ENCODE data around the gene BMX. TPM values are rescaled to one million over a fixed set of nuclear protein-coding genes. Genes with fewer than 3 reads are reported as not detected.

BMX gene
- polyA plus RNA-seq, 4 donors, result 1.4 to 8.6 (median 5.5) TPM

- Histone ChIP-seq H3K27ac (ENCODE audit: low read depth in 1 of 3, low read length in 2 of 3) (peak overlapping the region in 1 of 3 donors; percentile 93), H3K36me3 (ENCODE audit: control insufficient read depth in 3 of 3, insufficient read depth in 2 of 3, low read depth in 1 of 3, low read length in 3 of 3) (peaks cover 0 to 2% (median 2%) of the 10 kb centered on the region in 3 donors), H3K4me3 (ENCODE audit: low read depth in 1 of 3, low read length in 3 of 3) (peak overlapping the region in 2 of 3 donors; percentile 52 to 55), H3K4me1 (ENCODE audit: control insufficient read depth in 3 of 3, insufficient read depth in 2 of 3, low read depth in 1 of 3, low read length in 2 of 3) (no peaks in the 10 kb centered on the region), H3K9me3 (ENCODE audit: control insufficient read depth in 2 of 2, insufficient read depth in 1 of 2, low read depth in 1 of 2, low read length in 1 of 2) (no peaks in the 10 kb centered on the region), H3K27me3 (ENCODE audit: control insufficient read depth in 3 of 3, insufficient read depth in 3 of 3, low read length in 3 of 3) (no peaks in the 10 kb centered on the region)
- 73 to 85% (median 82%) methylated on average over 3 of the region's 3 CpGs for WGBS, 3 donors
- no peak for DNase-seq
- no peak for FAIRE-seq
Measured at GRCh38 chrX:15598026-15598425, 97.4 kb downstream of the BMX start.

GRCh38 chrX:15599461-15599860 lies 98.9 kb downstream of the BMX start:
- no peaks in the 10 kb centered on the region for H3K27me3 ChIP-seq (ENCODE audit: control insufficient read depth in 3 of 3, insufficient read depth in 3 of 3, low read length in 3 of 3)
- H3K27ac ChIP-seq (ENCODE audit: low read depth in 1 of 3, low read length in 2 of 3), result peak overlapping the region in 1 of 3 donors; percentile 93
- H3K36me3 ChIP-seq (ENCODE audit: control insufficient read depth in 3 of 3, insufficient read depth in 2 of 3, low read depth in 1 of 3, low read length in 3 of 3), result peaks cover 0 to 2% (median 0%) of the 10 kb centered on the region in 3 donors
- H3K4me3 ChIP-seq (ENCODE audit: low read depth in 1 of 3, low read length in 3 of 3), result peak overlapping the region in 2 of 3 donors; percentile 55
- WGBS, 3 donors, result 70 to 86% (median 85%) methylated on average over 4 of the region's 4 CpGs
- H3K9me3 ChIP-seq (ENCODE audit: control insufficient read depth in 2 of 2, insufficient read depth in 1 of 2, low read depth in 1 of 2, low read length in 1 of 2), result no peaks in the 10 kb centered on the region
- DNase-seq, result no peak
- peaks cover 0 to 3% (median 0%) of the 10 kb centered on the region in 3 donors for H3K4me1 ChIP-seq (ENCODE audit: control insufficient read depth in 3 of 3, insufficient read depth in 2 of 3, low read depth in 1 of 3, low read length in 2 of 3)
- FAIRE-seq, result no peak

GRCh38 chrX:15600049-15600448 lies 99.4 kb downstream of the BMX start:
- Histone ChIP-seq H3K9me3 (ENCODE audit: control insufficient read depth in 2 of 2, insufficient read depth in 1 of 2, low read depth in 1 of 2, low read length in 1 of 2) (no peaks in the 10 kb centered on the region), H3K27me3 (ENCODE audit: control insufficient read depth in 3 of 3, insufficient read depth in 3 of 3, low read length in 3 of 3) (no peaks in the 10 kb centered on the region), H3K4me1 (ENCODE audit: control insufficient read depth in 3 of 3, insufficient read depth in 2 of 3, low read depth in 1 of 3, low read length in 2 of 3) (peaks cover 0 to 8% (median 0%) of the 10 kb centered on the region in 3 donors), H3K4me3 (ENCODE audit: low read depth in 1 of 3, low read length in 3 of 3) (peak overlapping the region in 2 of 3 donors; percentile 55), H3K27ac (ENCODE audit: low read depth in 1 of 3, low read length in 2 of 3) (peak overlapping the region in 1 of 3 donors; percentile 93), H3K36me3 (ENCODE audit: control insufficient read depth in 3 of 3, insufficient read depth in 2 of 3, low read depth in 1 of 3, low read length in 3 of 3) (peaks cover 0 to 2% (median 0%) of the 10 kb centered on the region in 3 donors)
- no peak for FAIRE-seq
- DNase-seq, result peak; percentile 24 to 45

- no peak for FAIRE-seq
- H3K4me3 ChIP-seq (ENCODE audit: low read depth in 1 of 3, low read length in 3 of 3), result peak within 1 kb of the TSS in 2 of 3 donors; percentile 55
- WGBS, 3 donors, result 17 to 54% (median 51%) methylated on average over 4 of the region's 4 CpGs
Measured at GRCh38 chrX:15600745-15601144, 100.1 kb downstream of the BMX start, which contains the start of gene ACE2. Gene ACE2, minus strand, starts transcription at chrX:15600960. Its CDS starts 49 bp downstream, at chrX:15600911.

GRCh38 chrX:15601932-15602331 lies 101.3 kb downstream of the BMX start:
- 46 to 80% (median 58%) methylated on average over 3 of the region's 3 CpGs for WGBS, 3 donors
- H3K27ac ChIP-seq (ENCODE audit: low read depth in 1 of 3, low read length in 2 of 3), result peak overlapping the region in 1 of 3 donors; percentile 93
- peaks cover 0 to 9% (median 0%) of the 10 kb centered on the region in 3 donors for H3K4me1 ChIP-seq (ENCODE audit: control insufficient read depth in 3 of 3, insufficient read depth in 2 of 3, low read depth in 1 of 3, low read length in 2 of 3)
- no peaks in the 10 kb centered on the region for H3K9me3 ChIP-seq (ENCODE audit: control insufficient read depth in 2 of 2, insufficient read depth in 1 of 2, low read depth in 1 of 2, low read length in 1 of 2)
- no peaks in the 10 kb centered on the region for H3K27me3 ChIP-seq (ENCODE audit: control insufficient read depth in 3 of 3, insufficient read depth in 3 of 3, low read length in 3 of 3)
- peak overlapping the region in 1 of 3 donors; percentile 18 for H3K4me3 ChIP-seq (ENCODE audit: low read depth in 1 of 3, low read length in 3 of 3)
- DNase-seq (peak in 1 of 2 donors; percentile 67), FAIRE-seq (no peak)
- H3K36me3 ChIP-seq (ENCODE audit: control insufficient read depth in 3 of 3, insufficient read depth in 2 of 3, low read depth in 1 of 3, low read length in 3 of 3), result no peaks in the 10 kb centered on the region

More at GRCh38 chrX:15600745-15601144, 100.1 kb downstream of the BMX start, which contains the start of gene ACE2:
- Histone ChIP-seq H3K36me3 (ENCODE audit: control insufficient read depth in 3 of 3, insufficient read depth in 2 of 3, low read depth in 1 of 3, low read length in 3 of 3) (peaks cover 0 to 2% (median 0%) of the 10 kb centered on the region in 3 donors), H3K27ac (ENCODE audit: low read depth in 1 of 3, low read length in 2 of 3) (peak within 1 kb of the TSS; percentile 59 to 93 (median 75)), H3K4me1 (ENCODE audit: control insufficient read depth in 3 of 3, insufficient read depth in 2 of 3, low read depth in 1 of 3, low read length in 2 of 3) (peaks cover 0 to 9% (median 0%) of the 10 kb centered on the region in 3 donors), H3K27me3 (ENCODE audit: control insufficient read depth in 3 of 3, insufficient read depth in 3 of 3, low read length in 3 of 3) (no peaks in the 10 kb centered on the region), H3K9me3 (ENCODE audit: control insufficient read depth in 2 of 2, insufficient read depth in 1 of 2, low read depth in 1 of 2, low read length in 1 of 2) (no peaks in the 10 kb centered on the region)
- peak; percentile 49 to 64 for DNase-seq

- FAIRE-seq, result no peak
- no peaks in the 10 kb centered on the region for H3K27me3 ChIP-seq (ENCODE audit: control insufficient read depth in 3 of 3, insufficient read depth in 3 of 3, low read length in 3 of 3)
- H3K9me3 ChIP-seq (ENCODE audit: control insufficient read depth in 2 of 2, insufficient read depth in 1 of 2, low read depth in 1 of 2, low read length in 1 of 2), result no peaks in the 10 kb centered on the region
- no peak for DNase-seq
- no peaks in the 10 kb centered on the region for H3K36me3 ChIP-seq (ENCODE audit: control insufficient read depth in 3 of 3, insufficient read depth in 2 of 3, low read depth in 1 of 3, low read length in 3 of 3)
- WGBS, 3 donors, result 59 to 82% (median 79%) methylated on average over 5 of the region's 5 CpGs
- no peak overlapping the region for H3K27ac ChIP-seq (ENCODE audit: low read depth in 1 of 3, low read length in 2 of 3)
- H3K4me3 ChIP-seq (ENCODE audit: low read depth in 1 of 3, low read length in 3 of 3), result no peak overlapping the region
- H3K4me1 ChIP-seq (ENCODE audit: control insufficient read depth in 3 of 3, insufficient read depth in 2 of 3, low read depth in 1 of 3, low read length in 2 of 3), result peaks cover 0 to 9% (median 0%) of the 10 kb centered on the region in 3 donors
Measured at GRCh38 chrX:15602761-15603160, 102.2 kb downstream of the BMX start.

- WGBS, 3 donors, result 47 to 58% (median 52%) methylated on average over 1 of the region's 1 CpG
- H3K4me3 ChIP-seq (ENCODE audit: low read depth in 1 of 3, low read length in 3 of 3), result no peak overlapping the region
- FAIRE-seq (no peak), DNase-seq (peak; percentile 50 to 51)
- H3K27me3 ChIP-seq (ENCODE audit: control insufficient read depth in 3 of 3, insufficient read depth in 3 of 3, low read length in 3 of 3), result no peaks in the 10 kb centered on the region
- H3K27ac ChIP-seq (ENCODE audit: low read depth in 1 of 3, low read length in 2 of 3), result peak overlapping the region in 2 of 3 donors; percentile 55 to 89
- no peaks in the 10 kb centered on the region for H3K9me3 ChIP-seq (ENCODE audit: control insufficient read depth in 2 of 2, insufficient read depth in 1 of 2, low read depth in 1 of 2, low read length in 1 of 2)
- H3K4me1 ChIP-seq (ENCODE audit: control insufficient read depth in 3 of 3, insufficient read depth in 2 of 3, low read depth in 1 of 3, low read length in 2 of 3), result peaks cover 0 to 9% (median 0%) of the 10 kb centered on the region in 3 donors
- no peaks in the 10 kb centered on the region for H3K36me3 ChIP-seq (ENCODE audit: control insufficient read depth in 3 of 3, insufficient read depth in 2 of 3, low read depth in 1 of 3, low read length in 3 of 3)
Measured at GRCh38 chrX:15605226-15605625, 104.6 kb downstream of the BMX start.
